Calu3 (cell line): ENCODE measurements around the gene ALKBH3. TPM values are rescaled to one million over a fixed set of nuclear protein-coding genes. Genes with fewer than 3 reads are reported as not detected.

Source experiments
- BruUV-seq: library from RNA; stranded (reverse); fragments of 400-500 nt; replicated peaks from 2 replicates; lab custom pipeline; 2021; lab: Mats Ljungman, UMichigan
- CTCF ChIA-PET: fragments of 300-600 bp; sonication (Branson Sonifier 250); formaldehyde crosslinking; loops from one replicate; lab custom pipeline; 2022; ENCODE audit warnings: antibody characterized with exemption; lab: Charles Lee
- DNase-seq: peaks from one replicate; pipeline ENCODE4 v3.0.0; 2022
- H3K27ac Mint-ChIP-seq: one replicate; pipeline ENCODE4 v1.8.0; 2022; ENCODE audit warnings: mixed read lengths; ENCODE audit not compliant: unreplicated experiment
- H3K27me3 Mint-ChIP-seq: one replicate; pipeline ENCODE4 v1.8.0; 2022; ENCODE audit warnings: mixed read lengths; ENCODE audit not compliant: unreplicated experiment
- H3K36me3 Mint-ChIP-seq: one replicate; pipeline ENCODE4 v1.8.0; 2022; ENCODE audit warnings: mild to moderate bottlenecking, moderate library complexity, mixed read lengths; ENCODE audit not compliant: insufficient read depth, unreplicated experiment
- H3K4me1 Mint-ChIP-seq: one replicate; pipeline ENCODE4 v1.8.0; 2022; ENCODE audit warnings: mild to moderate bottlenecking, low read depth, mixed read lengths; ENCODE audit not compliant: unreplicated experiment
- H3K4me3 Mint-ChIP-seq: one replicate; pipeline ENCODE4 v1.8.0; 2022; ENCODE audit warnings: mild to moderate bottlenecking, low read depth, moderate library complexity, mixed read lengths; ENCODE audit not compliant: unreplicated experiment
- H3K9me3 Mint-ChIP-seq: one replicate; pipeline ENCODE4 v1.8.0; 2022; ENCODE audit warnings: low read depth, mixed read lengths; ENCODE audit not compliant: unreplicated experiment
- intact Hi-C: fragments of 100-400 bp; cut with micrococcal nuclease; formaldehyde crosslinking; loops from one replicate; pipeline ENCODE4 v1.10.0; 2022; ENCODE audit not compliant: unreplicated experiment
- total RNA-seq: library from RNA; stranded (reverse); gene quantifications from 2 replicates; pipeline ENCODE4 v1.2.3, GENCODE V29; 2022
- TF ChIP-seq, protein P1 (sequence below): fragments of 200-600 bp; IDR thresholded peaks from one replicate; pipeline ENCODE4 v1.8.0; 2022; ENCODE audit warnings: antibody characterized with exemption; ENCODE audit not compliant: unreplicated experiment

Gene ALKBH3
- total RNA-seq, 1 experiment from 2014 or later = 19.1 TPM

DNA sequence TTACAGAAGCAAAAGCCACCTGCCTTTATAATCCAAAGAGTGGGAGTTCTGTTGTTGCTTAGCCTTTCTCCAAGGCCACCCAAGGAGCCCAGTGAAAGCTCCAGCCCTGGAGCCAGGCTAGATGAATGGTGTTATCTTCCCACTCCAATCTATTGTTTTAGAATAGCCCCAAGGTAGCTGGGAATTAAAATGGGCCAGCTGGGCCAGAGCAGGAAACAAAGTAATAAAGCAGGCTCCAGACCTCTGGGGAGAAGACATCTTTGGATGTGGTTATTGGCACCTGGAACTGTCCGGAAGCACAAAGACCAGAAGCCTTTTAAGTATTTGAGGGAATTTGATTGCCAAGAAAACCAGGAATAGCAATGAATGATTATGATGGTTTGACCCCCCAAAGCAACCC lies 70.6 kb downstream of the ALKBH3 start:
- H3K36me3 Mint-ChIP-seq = no peaks in the 10 kb centered on the region
- no TSS peak for BruUV-seq
- TF ChIP-seq, protein P1, sequence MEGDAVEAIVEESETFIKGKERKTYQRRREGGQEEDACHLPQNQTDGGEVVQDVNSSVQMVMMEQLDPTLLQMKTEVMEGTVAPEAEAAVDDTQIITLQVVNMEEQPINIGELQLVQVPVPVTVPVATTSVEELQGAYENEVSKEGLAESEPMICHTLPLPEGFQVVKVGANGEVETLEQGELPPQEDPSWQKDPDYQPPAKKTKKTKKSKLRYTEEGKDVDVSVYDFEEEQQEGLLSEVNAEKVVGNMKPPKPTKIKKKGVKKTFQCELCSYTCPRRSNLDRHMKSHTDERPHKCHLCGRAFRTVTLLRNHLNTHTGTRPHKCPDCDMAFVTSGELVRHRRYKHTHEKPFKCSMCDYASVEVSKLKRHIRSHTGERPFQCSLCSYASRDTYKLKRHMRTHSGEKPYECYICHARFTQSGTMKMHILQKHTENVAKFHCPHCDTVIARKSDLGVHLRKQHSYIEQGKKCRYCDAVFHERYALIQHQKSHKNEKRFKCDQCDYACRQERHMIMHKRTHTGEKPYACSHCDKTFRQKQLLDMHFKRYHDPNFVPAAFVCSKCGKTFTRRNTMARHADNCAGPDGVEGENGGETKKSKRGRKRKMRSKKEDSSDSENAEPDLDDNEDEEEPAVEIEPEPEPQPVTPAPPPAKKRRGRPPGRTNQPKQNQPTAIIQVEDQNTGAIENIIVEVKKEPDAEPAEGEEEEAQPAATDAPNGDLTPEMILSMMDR = no peak
- H3K27ac Mint-ChIP-seq = no peak overlapping the region
- H3K4me3 Mint-ChIP-seq = no peak overlapping the region
- intact Hi-C loops = loop anchor here (5.0 kb wide), 1 partner anchor 86 kb away; no protein-coding TSS in a partner anchor
- CTCF ChIA-PET = interaction anchor here (1.1 kb wide), 1 partner anchor 15 kb away, joined by 3 read pairs; no protein-coding TSS in a partner anchor
- H3K4me1 Mint-ChIP-seq = peaks cover 26% of the 10 kb centered on the region
- no peaks in the 10 kb centered on the region for H3K9me3 Mint-ChIP-seq
- no peak for DNase-seq
- peaks cover 32% of the 10 kb centered on the region for H3K27me3 Mint-ChIP-seq

DNA sequence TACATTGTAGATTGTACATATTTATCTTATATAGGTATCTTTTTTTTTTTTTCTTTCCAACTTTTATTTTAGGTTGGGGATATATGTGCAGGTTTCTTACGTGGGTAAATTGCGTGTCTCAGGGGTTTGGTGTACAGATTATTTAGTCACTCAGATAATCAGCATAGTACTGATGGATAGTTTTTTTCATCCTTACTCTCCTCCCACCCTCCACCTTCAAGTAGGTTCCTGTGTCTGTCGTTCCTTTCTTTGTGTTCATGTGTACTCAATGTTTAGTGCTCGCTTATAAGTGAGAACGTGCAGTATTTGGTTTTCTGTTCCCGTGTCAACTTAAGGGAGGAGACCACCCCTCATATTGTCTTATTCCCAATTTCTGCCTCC lies 71.4 kb downstream of the ALKBH3 start:
- Mint-ChIP-seq H3K4me1 (peaks cover 25% of the 10 kb centered on the region), H3K4me3 (no peak overlapping the region), H3K27ac (no peak overlapping the region), H3K9me3 (no peaks in the 10 kb centered on the region), H3K36me3 (no peaks in the 10 kb centered on the region), H3K27me3 (peaks cover 31% of the 10 kb centered on the region)
- no peak for DNase-seq
- CTCF ChIA-PET = interaction anchor here (0.5 kb wide), 1 partner anchor 72 kb away, joined by 4 read pairs; no protein-coding TSS in a partner anchor
- TF ChIP-seq, protein P1 = no peak
- BruUV-seq = no TSS peak
- intact Hi-C loops = loop anchor here (5.0 kb wide), 1 partner anchor 85 kb away; no protein-coding TSS in a partner anchor

DNA sequence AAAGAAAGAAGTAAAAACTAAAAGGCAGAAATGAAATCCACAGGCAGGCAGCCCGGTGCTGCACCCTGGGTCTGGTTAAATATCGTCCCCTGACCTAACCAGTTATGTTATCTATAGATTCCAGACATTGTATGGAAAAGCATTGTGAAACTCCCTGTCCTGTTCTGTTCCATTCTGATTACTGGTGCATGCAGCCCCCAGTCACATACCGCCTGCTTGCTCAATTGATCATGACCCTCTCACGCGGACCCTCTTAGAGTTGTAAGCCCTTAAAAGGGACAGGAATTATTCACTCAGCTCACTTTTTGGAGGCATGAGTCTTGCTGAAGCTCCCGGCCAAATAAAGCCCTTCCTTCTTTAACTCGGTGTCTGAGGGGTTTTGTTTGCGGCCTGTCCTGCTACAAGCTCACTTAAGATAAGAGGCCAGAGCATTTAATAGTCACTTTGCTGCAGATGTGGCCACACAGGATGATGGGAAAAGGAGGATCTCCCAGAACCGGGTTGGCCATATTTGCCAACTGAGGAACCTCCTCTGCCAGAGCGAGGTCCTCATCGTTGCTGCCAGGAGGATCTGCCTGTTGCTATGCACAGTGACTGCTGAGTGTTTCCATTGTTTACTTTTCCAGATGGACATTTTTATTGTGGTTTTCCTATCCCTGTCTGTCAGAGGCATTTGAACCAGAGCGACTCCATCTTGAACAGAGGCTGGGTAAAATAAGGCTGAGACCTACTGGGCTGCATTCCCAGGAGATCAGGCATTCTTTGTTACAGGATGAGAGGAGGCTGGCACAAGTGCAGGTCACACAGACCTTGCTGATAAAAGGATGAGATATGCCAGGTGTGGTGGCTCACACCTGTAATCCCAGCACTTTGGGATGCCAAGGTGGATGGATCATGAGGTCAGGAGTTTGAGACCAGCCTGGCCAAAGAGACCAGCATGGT lies 72.0 kb downstream of the ALKBH3 start:
- Mint-ChIP-seq H3K9me3 (no peaks in the 10 kb centered on the region), H3K36me3 (no peaks in the 10 kb centered on the region), H3K27ac (no peak overlapping the region), H3K27me3 (peaks cover 24% of the 10 kb centered on the region), H3K4me3 (no peak overlapping the region), H3K4me1 (peaks cover 19% of the 10 kb centered on the region)
- no peak for DNase-seq
- BruUV-seq = no TSS peak
- CTCF ChIA-PET = interaction anchor here (0.5 kb wide), 1 partner anchor 71 kb away, joined by 4 read pairs; no protein-coding TSS in a partner anchor
- intact Hi-C loops = loop anchor here (5.0 kb wide), 1 partner anchor 85 kb away; no protein-coding TSS in a partner anchor
- TF ChIP-seq, protein P1 = no peak

DNA sequence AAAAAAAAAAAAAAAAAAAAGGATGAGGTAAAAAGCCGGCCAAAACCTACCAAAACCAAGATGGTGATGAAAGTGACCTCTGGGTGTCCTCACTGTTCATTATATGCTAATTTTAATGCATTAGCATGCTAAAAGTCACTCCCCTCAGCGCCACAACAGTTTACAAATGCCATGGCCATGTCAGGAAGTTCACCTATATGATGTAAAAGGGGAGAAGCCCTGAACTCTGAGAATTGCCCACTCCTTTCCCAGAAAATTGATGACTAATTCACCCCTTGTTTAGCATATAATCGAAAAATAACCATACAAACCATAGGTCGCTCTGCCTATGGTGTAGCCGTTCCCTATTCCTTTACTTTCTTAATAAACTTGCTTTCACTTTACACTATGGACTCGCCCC lies 72.9 kb downstream of the ALKBH3 start:
- TF ChIP-seq, protein P1 = no peak
- BruUV-seq = no TSS peak
- intact Hi-C loops = loop anchor here (5.0 kb wide), 1 partner anchor 84 kb away; no protein-coding TSS in a partner anchor
- Mint-ChIP-seq H3K4me3 (no peak overlapping the region), H3K36me3 (no peaks in the 10 kb centered on the region), H3K9me3 (no peaks in the 10 kb centered on the region), H3K27ac (no peak overlapping the region), H3K27me3 (peaks cover 19% of the 10 kb centered on the region), H3K4me1 (peaks cover 17% of the 10 kb centered on the region)
- CTCF ChIA-PET = no interaction called here
- DNase-seq = no peak
